IPS DF 6.9 (cell line): ENCODE measurements around the gene MXD1.

Experiments used
- DNase-seq: peaks from one replicate; pipeline ENCODE4 v3.0.0-alpha.2; 2013; ENCODE audit warnings: low read depth, low spot score
- H3K27ac ChIP-seq: one replicate; pipeline ENCODE4 v1.5.1; 2013; ENCODE audit warnings: low read length, control low read depth
- H3K27me3 ChIP-seq: 2 replicates; pipeline ENCODE4 v1.6.1; 2013; ENCODE audit warnings: mild to moderate bottlenecking, low read length; ENCODE audit not compliant: control insufficient read depth, insufficient read depth
- H3K36me3 ChIP-seq: 2 replicates; pipeline ENCODE4 v1.6.1; 2013; ENCODE audit warnings: low read length; ENCODE audit not compliant: control insufficient read depth, insufficient read depth
- H3K4me1 ChIP-seq: 2 replicates; pipeline ENCODE4 v1.6.1; 2013; ENCODE audit warnings: low read length; ENCODE audit not compliant: control insufficient read depth, insufficient read depth
- H3K4me3 ChIP-seq: 2 replicates; pipeline ENCODE4 v1.5.1; 2013; ENCODE audit warnings: mild to moderate bottlenecking, low read length
- H3K9me3 ChIP-seq: 2 replicates; pipeline ENCODE4 v1.6.1; 2013; ENCODE audit warnings: low read length, inconsistent platforms; ENCODE audit not compliant: control insufficient read depth, insufficient read depth
- WGBS: extraction: QIAGEN DNeasy Blood & Tissue Kit; methylation state at CpG from one replicate; pipeline ENCODE4 v1.1.7; 2013; ENCODE audit warnings: mixed read lengths, missing lambda C conversion rate; ENCODE audit not compliant: insufficient read length, insufficient coverage; 5-methylcytosine and 5-hydroxymethylcytosine counted together

MXD1 gene

DNA sequence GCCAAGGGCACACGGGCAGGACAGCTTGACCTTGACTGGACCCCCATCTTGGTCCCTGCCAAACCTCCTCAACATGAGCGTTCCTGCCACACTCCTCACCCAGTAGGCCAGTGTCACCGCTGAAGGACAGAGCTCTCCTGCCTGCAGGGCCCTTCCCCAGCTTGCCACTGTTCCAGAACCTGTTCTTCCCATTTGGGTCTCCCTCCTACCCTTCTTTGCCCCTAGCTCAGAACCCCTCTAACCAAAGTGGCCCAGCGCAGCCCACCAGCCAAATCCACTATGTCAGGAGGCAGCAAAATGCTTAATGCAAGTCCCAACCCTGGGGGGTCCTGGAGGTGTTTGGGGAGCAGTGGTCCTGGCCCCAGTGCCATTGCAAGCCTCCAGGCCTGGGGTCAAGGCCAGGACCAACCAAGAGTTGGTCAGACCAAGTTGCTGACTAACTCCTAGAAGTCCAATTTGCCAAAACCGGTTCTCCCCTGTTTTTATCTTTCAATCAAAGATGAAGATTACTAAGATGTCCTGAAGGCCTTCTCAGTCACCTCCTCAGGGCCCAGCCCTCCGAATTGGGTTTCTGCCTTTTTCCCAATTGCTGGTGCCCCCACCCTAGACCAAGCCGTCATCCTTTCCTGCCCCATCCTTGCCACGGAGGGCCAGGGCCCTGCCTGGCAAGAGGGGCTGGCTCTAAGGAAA, 51.0 kb downstream of the MXD1 start:
- no CpG with 5 or more reads among the region's 8 CpGs for WGBS
- peaks cover 4% of the 10 kb centered on the region; the same call in 1 of the 2 replicates for H3K4me1 ChIP-seq
- no peaks in the 10 kb centered on the region for H3K9me3 ChIP-seq
- no peaks in the 10 kb centered on the region for H3K36me3 ChIP-seq
- H3K27ac ChIP-seq = no peak overlapping the region
- no peak for DNase-seq
- H3K4me3 ChIP-seq = no peak overlapping the region
- no peaks in the 10 kb centered on the region for H3K27me3 ChIP-seq

- no peaks in the 10 kb centered on the region for H3K27me3 ChIP-seq
- no CpG with 5 or more reads among the region's 2 CpGs for WGBS
- no peak overlapping the region for H3K4me3 ChIP-seq
- DNase-seq = no peak
- peaks cover 2% of the 10 kb centered on the region; the same call in 1 of the 2 replicates for H3K4me1 ChIP-seq
- H3K36me3 ChIP-seq = no peaks in the 10 kb centered on the region
- H3K9me3 ChIP-seq = no peaks in the 10 kb centered on the region
- H3K27ac ChIP-seq = no peak overlapping the region
Measured at GRCh38 chr2:69966496-69966895, 51.6 kb downstream of the MXD1 start.

GRCh38 chr2:69968609-69969008, 53.7 kb downstream of the MXD1 start:
- no peak overlapping the region for H3K27ac ChIP-seq
- H3K9me3 ChIP-seq = no peaks in the 10 kb centered on the region
- H3K4me1 ChIP-seq = peaks cover 2% of the 10 kb centered on the region; the same call in 1 of the 2 replicates
- no peak overlapping the region for H3K4me3 ChIP-seq
- no peaks in the 10 kb centered on the region for H3K27me3 ChIP-seq
- WGBS = no CpG with 5 or more reads among the region's 10 CpGs
- DNase-seq = no peak
- H3K36me3 ChIP-seq = no peaks in the 10 kb centered on the region

DNA sequence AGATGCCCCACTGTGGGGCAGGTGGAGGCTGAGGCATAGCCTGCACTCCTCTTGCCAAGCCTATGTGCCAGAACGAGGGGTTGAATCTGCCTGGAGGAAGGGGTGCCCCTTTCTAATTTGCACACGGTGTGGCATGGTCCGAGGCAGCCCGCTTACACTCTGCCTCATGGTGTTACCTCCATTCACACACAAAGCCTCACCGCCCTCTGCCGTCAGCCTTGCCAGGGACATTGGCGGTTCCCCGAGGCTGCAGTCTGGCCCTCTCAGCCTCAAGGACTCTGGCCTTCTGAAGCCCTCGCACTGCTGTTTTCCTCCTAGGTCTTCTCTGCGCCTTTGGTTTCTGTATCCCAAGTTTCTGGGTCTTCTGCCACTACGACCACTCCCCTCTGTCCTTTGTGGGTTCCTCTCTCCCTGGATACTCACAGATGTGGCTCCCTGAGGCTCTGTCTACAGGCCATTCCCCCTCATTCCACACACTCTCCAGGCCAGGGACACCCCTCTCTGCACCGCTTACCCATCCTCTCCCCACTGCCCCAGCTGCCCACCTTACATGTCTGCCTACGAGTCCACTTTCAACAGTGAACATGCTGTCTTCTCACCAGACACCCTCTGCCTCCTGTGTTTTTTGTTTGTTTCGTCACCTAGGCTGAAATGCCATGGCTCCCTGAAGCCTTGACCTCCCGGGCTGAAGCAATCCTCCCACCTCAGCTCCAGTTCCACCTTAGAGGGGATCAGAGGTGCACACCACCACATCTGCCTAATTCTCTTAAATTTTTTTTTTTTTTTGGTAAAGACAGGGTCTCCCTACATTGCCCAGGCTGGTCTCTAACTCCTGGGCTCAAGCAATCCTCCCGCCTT, 54.4 kb downstream of the MXD1 start:
- no CpG with 5 or more reads among the region's 16 CpGs for WGBS
- no peak for DNase-seq
- no peak overlapping the region for H3K27ac ChIP-seq
- no peaks in the 10 kb centered on the region for H3K36me3 ChIP-seq
- H3K4me1 ChIP-seq = no peaks in the 10 kb centered on the region
- H3K4me3 ChIP-seq = no peak overlapping the region
- no peaks in the 10 kb centered on the region for H3K9me3 ChIP-seq
- no peaks in the 10 kb centered on the region for H3K27me3 ChIP-seq

GRCh38 chr2:69969991-69970390, 55.1 kb downstream of the MXD1 start:
- no peak overlapping the region for H3K4me3 ChIP-seq
- H3K27me3 ChIP-seq = no peaks in the 10 kb centered on the region
- H3K9me3 ChIP-seq = no peaks in the 10 kb centered on the region
- no peak overlapping the region for H3K27ac ChIP-seq
- DNase-seq = no peak
- WGBS = no CpG with 5 or more reads among the region's 4 CpGs
- no peaks in the 10 kb centered on the region for H3K4me1 ChIP-seq
- H3K36me3 ChIP-seq = no peaks in the 10 kb centered on the region

DNA sequence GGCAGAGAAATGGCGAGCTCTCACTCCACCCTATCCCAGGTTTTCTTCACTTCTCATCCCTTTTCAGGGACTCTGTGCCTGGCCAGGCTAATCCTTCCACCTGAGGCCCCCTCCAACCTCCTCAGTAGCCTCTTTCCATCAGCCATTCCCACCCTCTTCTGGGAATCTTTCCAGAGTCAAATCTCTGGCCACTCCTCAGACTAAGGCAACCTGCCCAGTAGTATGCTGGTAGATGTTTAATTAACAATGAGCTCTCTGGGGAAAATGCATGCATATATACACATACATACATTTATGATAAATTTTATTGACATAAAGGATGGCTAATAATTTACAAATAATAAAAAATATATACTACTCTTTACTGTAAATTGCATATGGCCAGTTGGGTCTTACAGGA, 57.9 kb downstream of the MXD1 start:
- Histone ChIP-seq H3K4me1 (no peaks in the 10 kb centered on the region), H3K27ac (no peak overlapping the region), H3K9me3 (no peaks in the 10 kb centered on the region), H3K4me3 (no peak overlapping the region), H3K36me3 (no peaks in the 10 kb centered on the region), H3K27me3 (no peaks in the 10 kb centered on the region)
- no CpG with 5 or more reads among the region's 1 CpG for WGBS
- DNase-seq = no peak

DNA sequence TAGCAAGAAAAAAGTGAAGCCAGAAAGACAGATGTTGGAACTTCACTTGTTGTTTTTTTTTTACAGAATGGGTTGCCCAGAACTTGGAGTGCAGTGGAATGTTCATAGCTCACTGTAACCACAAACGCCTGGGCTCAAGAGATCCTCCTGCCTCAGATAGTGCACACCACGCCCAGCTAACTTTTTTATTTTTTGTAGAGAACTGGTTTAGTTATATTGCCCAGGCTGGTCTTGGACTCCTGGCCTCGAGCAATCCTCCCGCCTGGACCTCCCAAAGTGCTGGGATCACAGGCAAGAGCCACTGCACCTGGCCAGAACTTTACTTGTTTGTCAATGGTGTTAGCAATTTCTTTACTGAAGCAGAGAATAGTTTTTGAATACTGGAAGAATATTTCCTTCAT, 58.4 kb downstream of the MXD1 start:
- no peak for DNase-seq
- H3K27ac ChIP-seq = no peak overlapping the region
- H3K9me3 ChIP-seq = no peaks in the 10 kb centered on the region
- H3K36me3 ChIP-seq = no peaks in the 10 kb centered on the region
- H3K4me1 ChIP-seq = no peaks in the 10 kb centered on the region
- H3K4me3 ChIP-seq = no peak overlapping the region
- no CpG with 5 or more reads among the region's 4 CpGs for WGBS
- no peaks in the 10 kb centered on the region for H3K27me3 ChIP-seq

DNA sequence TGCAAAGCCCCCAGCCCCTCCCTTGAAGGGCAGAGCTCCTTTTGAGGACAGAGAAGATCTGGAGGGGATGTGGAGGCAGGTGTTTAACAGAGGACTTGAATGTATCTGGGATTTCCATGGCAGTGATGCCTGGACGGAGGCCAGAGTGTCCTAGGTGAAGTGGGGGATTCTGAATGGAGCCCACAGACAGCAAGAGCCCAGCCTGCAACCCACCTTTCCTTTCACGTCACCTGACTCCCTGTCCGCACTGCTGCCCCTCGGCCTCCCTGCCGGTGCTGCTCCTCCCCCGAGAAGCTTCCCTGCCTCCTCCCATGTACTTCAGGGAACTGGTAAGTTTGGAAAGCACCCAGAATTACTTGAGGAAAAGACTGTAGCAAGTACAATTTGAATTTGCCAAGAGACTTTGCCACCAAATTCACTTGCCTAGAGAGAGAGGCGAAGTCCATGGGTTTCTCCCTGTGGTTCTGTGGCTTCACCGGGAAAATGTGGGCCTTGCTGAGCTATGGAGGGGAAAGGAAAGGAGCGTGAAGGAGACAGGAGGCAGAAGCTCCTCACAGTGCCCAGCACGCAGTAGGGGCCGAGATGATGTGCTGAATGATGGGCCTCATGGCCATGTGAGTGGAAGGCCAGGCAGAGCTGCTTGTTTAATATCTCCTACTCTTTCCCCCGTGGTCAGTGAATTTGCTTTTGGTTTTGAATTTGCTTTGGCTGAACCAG, 60.4 kb downstream of the MXD1 start:
- Histone ChIP-seq H3K4me3 (no peak overlapping the region), H3K36me3 (no peaks in the 10 kb centered on the region), H3K9me3 (no peaks in the 10 kb centered on the region), H3K4me1 (no peaks in the 10 kb centered on the region), H3K27ac (no peak overlapping the region), H3K27me3 (no peaks in the 10 kb centered on the region)
- no CpG with 5 or more reads among the region's 12 CpGs for WGBS
- no peak for DNase-seq

- no peaks in the 10 kb centered on the region for H3K4me1 ChIP-seq
- WGBS = no CpG with 5 or more reads among the region's 13 CpGs
- H3K27ac ChIP-seq = no peak overlapping the region
- H3K36me3 ChIP-seq = no peaks in the 10 kb centered on the region
- no peak overlapping the region for H3K4me3 ChIP-seq
- no peaks in the 10 kb centered on the region for H3K9me3 ChIP-seq
- H3K27me3 ChIP-seq = no peaks in the 10 kb centered on the region
- no peak for DNase-seq
Measured at GRCh38 chr2:69975853-69976462, 61.0 kb downstream of the MXD1 start.

DNA sequence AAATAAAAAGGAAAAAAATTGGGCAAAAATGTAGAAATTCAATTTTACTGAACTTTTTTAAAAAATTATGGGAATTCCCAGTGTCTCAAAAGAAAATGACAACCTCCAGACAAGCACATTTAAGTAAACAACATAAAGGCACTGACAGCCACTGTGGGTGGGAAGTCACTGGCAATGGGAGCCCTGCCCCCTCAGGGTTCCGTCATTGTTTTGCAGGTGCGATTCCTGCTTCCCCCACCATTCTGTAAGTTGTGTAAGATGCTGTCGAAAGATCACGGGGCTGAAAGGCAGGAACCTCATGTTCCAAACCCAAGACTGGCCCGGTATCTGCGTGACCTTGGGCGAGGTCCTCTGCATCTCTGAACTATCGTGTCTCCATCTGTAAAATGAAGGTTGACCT, 62.3 kb downstream of the MXD1 start:
- H3K36me3 ChIP-seq = no peaks in the 10 kb centered on the region
- no peak overlapping the region for H3K4me3 ChIP-seq
- H3K27ac ChIP-seq = no peak overlapping the region
- H3K4me1 ChIP-seq = no peaks in the 10 kb centered on the region
- DNase-seq = no peak
- WGBS = no CpG with 5 or more reads among the region's 8 CpGs
- H3K9me3 ChIP-seq = no peaks in the 10 kb centered on the region
- no peaks in the 10 kb centered on the region for H3K27me3 ChIP-seq
